GM19193 (cell line): ENCODE results near the gene VARS2.

ENCODE experiments used
- POLR2A ChIP-seq: IDR thresholded peaks from 4 replicates; pipeline ENCODE4 v1.6.1; 2011; ENCODE audit not compliant: insufficient read depth, insufficient read length; ENCODE audit errors: extremely low read depth

VARS2 gene

DNA sequence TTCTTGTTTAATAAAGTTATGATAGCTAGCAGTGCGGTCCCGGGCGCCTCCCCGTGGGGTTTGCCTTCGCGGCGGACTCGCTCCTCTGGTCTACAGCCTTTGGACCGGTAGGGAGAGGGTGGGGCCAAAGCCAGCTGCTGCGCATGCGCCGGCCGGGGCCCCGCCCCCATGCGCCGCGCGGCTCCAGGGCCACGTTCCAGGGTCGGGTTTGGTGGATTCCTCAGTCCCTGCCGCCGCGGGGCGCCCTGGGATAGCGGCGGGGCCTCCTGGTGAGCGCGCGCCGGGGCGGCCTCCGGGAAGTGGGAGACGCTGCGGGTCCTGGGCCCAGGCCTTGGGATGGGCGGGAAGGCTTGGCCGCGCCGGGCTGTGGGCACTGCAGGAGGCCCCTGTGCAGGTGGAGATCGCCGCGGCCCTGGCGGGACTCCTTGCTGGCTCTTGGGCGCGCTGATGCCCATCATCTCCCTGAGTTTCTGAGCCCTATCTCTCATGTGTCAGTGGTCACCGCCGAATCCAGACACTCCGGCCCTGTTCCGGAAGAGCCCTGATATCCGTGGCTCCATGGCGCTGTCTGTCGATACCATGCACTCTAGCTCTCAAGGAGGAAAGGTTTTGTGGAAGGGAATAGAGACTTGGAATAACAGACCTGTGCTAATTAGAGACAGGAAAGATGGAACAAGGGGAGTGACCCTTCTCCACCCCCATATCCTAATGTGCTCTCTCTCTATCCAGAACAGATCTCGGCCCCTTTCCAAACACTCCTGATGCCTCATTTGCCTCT, at the start of gene VARS2:
TSS of gene VARS2 (plus strand) at position 163 of the 778 bp plus-strand sequence. CDS start at position 762, 599 bp downstream.
- TF ChIP-seq POLR2A = peak; percentile 69

DNA sequence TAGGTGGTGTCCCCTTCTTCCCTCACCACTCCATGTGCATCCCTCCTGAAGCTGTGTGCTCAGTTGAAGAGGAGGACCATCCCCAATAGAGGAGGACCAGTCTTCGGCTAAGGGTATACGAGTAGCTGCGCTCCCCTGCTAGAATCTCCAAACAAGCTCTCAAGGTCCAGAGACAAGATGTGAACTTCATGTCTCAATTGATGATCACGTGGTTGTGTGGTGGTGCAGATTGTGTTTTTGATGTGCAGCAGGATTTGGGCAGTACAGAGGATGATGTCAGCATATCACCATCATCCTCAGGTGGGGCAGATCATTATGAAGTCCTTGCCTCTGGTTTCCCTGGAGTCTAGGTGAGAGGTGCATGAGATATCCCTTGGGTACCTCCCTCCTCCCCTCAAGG, 49.7 kb upstream of the VARS2 start:
- no peak for TF ChIP-seq POLR2A

DNA sequence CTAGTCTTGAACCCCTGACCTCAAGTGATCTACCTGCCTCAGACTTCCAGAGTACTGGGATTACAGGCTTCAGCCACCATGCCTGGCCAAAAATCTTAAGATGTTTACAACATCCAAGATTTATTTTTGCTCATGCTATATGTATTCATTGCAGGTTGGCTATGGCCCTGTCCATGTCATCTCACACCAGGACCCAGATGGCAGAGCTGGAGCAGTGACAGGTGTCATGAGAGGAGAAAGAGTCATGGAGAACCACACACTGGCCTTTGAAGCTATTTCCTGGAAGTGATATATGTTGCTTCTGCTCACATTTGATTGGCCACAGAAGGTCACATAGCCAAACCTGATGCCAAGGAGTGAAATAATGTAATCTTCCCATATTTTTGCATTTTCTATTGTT, 43.5 kb upstream of the VARS2 start:
- no peak for TF ChIP-seq POLR2A

DNA sequence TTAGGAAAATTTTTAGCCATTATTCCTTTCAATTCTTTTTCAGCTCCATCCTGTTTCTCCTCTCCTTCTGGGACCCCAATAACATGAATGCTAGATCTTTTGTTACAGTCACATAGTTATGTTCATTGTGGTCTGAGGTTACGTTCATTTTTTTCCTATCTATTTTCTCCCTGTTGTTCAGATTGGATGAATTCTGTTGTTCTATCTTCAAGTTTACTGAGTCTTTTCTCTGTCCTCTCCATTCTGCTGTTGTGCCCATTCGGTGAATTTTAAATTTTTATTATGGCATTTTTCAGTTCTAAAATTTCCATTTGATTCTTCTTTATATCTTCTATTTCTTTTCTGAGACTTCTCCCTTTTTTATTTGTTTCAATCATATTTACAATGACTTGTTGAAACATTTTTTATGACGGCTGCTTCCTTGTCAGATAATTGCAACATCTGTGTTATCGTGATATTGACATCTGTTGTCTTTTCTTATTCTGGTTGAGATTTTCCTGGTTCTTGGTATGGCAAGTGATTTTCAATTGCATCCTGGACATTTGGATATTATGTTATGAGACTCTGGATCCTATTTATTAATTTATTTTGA, 42.4 kb upstream of the VARS2 start:
- TF ChIP-seq POLR2A = no peak

DNA sequence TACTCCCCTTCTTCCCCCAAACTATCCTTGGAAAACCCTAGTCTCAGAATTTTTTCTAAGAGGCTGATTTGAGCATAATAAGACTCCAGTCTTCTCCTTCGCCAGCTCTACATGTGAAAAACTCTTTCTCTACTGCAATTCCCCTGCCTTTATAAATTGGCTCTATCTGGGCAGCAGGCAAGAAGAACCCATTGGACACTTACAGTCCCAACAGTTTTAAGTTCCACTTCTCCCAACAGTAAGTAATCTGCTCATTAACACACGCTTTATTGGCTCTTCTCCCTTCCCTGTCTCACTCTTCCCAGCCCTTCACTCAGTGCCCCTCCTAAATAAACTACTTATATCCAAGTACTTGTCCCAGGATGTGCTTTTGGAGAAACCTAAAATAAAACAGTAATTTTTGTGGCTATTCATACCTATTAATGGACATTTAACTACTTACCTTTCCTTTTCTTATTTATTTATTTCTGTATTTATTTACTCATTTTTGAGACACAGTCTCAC, 40.8 kb upstream of the VARS2 start:
- TF ChIP-seq POLR2A = no peak

DNA sequence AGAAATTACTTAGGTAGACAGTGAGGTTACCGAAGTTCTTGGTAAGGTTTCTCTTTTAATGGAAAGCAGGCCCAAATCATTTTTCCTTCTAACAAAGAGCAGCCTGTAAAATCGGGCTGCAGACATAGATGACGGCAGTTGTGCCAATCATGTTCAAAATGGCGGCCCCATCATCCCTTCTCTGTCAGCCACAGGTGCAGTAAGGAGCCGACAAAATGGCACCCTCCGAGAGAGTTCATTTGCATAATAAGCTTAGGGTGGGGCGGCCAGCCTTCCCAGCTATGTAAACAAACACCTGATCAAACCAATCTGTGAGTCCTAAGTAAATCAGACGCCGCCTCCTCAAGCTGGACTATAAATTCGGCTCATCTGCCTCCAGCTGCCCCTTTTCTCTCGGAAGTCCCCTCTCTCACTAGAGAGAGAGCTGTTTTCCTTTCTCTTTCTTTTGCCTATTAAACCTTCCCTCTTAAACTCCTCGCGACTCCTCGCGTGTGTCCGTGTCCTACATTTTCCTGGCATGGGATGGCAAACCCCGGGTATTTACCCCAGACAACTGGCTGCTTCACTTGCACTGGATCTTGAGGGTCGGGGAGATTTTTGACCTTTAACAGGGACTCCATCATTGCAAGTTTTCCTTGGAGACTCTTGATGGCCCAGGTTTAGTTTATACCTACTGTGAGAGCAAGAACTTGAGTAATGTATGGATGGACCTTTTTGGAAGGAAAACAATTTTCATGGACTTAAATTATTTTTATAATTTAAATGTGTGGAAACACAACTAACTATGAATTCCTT, 38.6 kb upstream of the VARS2 start:
- TF ChIP-seq POLR2A = no peak

DNA sequence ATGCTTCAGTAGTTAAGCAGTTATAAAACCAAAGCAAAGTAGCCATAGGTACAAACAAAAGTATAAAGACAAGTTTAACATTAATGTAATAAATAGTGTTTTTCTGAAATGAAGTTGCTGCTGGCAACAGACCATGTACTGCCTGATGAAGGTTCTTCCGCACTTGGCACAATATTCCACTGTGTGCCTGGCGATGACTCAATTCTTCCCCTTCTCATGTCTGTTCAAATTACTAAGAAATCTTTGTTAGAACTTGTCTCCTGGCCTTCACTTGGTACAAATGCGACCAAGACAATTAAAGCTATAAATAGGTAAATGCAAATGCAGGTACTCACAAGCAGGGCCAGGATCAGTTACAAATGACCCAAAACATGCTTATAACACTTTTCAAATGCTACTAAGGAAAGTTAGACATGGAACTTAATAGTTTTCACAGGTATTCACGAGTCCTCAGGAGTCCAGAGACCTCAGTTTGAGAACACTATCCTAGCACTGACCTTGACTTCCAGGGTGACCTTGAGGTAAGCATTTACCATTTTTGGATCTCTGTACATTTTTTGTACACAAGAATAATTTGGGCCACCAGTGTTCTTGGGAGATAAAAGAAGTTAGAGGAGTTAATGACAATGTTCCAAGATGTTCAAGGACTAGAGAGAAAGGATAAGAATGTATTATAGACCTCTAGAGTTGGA, 37.9 kb upstream of the VARS2 start:
- no peak for TF ChIP-seq POLR2A

DNA sequence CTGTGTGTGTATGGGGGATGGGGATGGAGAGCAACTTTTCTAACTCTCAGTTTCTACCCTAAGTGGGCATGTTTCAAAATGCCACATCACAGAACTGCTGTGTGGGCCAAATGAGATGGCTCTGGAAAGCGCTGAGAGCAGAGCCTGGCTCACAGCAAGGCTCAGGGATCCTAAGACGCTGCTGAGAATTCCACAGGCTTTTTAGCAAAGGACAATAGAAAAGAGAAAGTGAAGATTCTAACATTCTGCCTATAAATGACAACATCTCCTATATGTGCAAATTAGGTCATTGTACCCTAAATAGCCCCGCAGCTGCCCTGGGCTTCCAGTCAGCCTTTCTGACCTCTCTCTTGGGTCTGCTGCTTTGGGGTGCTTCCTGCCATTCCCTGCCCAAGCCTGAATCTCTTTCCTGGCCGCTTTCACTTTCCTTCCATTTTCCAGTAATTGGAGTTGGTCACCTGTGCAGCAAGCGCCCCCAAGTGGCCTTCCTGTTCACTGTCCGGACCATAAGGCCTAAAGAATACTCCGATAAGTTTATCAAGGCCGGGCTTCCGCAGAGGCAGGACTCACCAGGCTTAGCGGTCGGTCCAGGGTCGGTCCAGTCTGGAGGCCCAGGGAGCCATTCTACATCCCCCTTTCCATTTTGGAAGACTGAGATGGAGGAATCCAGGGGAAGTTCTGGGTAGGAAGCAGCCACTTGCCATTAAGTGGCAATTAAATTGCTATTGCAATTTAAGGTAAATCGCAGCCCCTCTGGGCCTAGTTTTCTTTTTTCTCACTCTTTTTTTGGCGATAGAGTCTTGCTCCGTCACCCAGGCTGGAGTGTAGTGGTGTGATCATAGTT, 36.4 kb upstream of the VARS2 start:
- TF ChIP-seq POLR2A = no peak

DNA sequence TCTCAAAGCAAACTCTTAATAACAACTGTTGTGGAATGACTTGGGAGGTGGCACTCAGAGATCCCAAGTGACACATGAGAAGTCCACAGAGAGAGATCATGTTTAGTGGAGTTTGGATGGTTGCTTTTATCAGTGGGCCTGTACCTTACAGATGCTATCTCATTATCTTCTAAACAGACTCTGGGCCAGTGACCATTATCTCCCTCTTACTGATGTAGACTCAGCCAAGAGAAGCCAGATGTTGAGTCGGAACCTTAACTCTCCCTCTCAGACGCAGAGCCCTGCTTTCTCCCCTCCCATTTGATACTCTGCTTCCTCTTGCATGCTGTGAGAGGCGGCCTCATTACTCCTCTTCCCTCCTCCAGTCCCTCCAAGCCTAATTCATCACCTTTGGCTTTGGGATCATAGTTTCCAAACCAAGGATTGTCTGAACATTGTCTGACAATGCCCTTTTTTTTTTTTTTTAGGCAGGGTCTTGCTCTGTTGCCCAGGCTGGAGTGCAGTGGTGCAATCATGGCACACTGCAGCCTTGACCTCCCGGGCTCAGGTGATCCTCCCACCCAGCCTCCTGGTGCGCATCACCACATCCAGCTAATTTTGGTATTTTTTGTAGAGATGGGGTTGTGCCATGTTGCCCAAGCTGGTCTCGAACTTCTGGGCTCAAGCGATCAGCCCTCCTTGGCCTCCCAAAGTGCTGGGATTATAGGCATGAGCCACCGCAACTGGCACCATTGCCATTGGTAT, 34.2 kb upstream of the VARS2 start:
- no peak for TF ChIP-seq POLR2A

DNA sequence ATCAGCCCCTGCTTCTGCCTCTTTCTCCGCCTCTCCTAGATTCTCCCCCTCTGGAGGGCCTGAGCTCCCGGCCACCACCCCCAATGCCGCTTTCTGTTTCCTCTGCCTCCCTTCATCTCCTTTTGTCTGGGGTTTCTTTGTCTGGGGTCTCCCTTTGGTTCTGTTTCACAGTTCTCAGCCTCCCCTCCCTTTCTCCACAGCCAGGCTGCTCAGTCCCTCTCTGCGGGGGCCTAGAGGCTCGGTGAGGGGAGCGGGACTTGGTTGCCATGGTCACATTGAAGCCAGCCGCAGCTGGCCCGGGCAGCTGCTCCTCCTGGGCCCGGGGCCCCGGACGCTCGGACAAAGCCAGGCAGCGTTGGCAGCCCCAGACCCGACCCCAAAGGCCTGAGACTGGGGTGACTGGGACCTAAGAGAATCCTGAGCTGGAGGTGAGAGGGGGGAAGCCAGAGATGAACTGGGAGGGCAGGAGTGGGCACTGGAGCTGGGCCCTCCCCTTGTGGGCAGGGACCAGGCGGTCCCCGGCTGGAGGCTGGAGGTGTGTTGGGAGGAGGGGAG, 33.3 kb upstream of the VARS2 start:
- no peak for TF ChIP-seq POLR2A

DNA sequence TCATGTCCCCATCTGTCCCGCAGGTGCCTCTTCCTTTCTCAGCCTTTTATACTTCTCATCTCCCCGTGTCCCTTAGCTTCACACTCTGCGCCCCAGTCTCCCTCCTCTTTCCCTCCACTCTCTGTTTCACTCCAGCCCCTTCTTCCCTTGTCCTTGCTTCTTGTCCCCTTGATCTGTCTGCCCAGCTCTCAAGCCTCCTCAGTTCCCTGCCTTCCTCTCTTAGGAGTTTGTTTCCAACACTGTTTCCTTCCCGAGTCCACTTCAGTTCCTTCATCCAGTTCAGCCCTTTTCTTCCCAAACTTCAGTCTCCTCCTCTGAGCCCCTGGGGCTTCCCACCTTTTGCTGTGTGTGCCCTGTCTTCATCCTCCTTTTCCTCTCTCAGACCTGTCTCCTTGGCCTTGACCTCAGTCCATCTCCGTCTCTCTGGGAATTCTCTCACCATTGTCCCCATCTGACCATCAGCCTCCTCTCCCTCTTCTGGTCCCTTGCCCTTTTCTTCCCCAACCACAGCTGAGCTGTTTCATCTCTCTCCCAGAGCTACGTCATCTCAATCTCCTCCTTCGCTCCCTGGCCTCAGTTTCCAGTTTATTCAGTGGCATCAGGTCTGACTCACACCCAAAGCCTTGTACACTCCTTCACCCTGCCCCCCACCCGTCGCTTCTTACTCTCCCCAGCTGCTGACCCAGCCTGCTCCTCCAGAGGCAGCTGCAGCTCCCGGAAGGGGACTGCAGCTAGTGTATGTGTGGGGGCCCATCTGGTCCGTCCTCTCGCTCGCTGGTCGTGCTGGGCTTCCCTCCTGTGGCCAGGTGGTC, 32.4 kb upstream of the VARS2 start:
- no peak for TF ChIP-seq POLR2A

DNA sequence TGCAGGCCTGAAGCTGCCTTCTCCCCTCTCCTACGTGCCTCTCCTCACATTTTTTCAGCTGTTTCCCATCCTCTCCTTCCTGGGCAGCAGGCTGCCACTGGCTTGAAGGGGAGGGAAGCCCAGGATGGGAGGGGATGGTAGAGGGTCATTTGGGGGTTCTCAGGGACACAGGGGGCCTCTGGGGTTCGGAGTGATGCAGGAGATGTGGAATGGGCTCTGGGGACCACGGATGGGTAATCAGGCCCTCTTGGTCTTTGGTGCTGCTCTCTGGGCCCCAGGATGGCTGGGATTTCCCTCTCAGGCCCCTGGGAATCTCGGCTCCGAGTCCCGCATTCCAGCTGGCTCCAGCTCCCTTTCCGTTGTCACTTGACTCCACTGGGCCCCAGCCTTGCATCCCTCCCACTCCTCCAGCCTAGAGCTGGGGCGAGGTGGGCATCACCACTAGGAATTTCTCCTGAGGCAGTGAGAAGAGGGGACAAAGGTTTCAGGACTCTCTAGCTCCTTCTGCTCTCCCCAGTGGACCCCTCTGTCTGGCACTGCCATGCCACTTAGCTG, 31.8 kb upstream of the VARS2 start:
- TF ChIP-seq POLR2A = no peak
